GM21390 (cell line): ENCODE measurements around the gene TEX261.

ENCODE experiments used
- ATAC-seq: cut with Tn5 transposase; IDR thresholded peaks from one replicate; pipeline ENCODE4 v1.9.1; 2021; ENCODE audit not compliant: unreplicated experiment

Gene TEX261

DNA sequence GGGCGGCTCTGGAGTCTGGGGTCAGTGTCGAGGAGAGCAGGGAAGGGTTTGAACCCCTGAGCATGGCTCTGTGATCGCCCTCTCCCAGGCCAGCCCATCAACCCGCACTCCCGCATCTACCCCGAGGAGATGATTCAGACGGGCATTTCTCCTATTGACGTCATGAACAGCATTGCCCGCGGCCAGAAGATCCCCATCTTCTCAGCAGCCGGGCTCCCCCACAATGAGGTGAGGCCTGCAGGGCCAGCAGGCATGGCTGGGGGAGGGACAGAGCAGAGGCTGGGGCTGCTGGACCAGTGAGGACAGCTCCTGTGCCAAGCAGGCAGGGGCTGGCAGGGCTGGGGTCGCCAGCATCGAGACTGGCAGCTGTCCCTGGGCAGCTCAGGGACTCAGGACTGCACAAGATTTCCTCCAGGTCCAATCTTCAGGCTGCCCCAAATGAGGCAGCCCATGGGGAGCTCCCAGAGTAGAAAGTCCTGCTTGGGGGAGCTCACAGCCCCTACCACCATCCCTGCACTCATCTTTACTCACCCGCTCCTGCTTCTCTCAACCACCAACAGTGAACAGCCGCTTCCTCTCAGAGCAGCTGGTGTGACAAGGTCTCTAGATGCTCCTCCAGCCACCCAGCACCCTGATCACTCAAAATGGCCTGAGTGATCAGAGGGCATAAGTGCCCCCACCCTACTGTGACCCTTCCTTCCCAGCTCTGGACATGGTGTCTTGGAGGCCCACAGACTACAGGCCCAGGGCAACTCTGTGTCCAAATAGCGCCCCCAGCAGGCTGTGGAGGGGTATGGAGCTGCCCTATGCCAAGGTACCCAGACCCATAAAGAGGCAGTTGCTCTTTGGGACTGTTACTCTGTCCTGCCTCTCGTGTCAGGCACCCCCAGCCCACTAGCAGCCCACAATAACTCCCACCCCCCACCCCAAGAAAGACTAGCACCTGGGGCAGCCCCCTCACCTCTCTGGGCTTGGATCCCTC lies 34.5 kb downstream of the TEX261 start:
- ATAC-seq: no peak

DNA sequence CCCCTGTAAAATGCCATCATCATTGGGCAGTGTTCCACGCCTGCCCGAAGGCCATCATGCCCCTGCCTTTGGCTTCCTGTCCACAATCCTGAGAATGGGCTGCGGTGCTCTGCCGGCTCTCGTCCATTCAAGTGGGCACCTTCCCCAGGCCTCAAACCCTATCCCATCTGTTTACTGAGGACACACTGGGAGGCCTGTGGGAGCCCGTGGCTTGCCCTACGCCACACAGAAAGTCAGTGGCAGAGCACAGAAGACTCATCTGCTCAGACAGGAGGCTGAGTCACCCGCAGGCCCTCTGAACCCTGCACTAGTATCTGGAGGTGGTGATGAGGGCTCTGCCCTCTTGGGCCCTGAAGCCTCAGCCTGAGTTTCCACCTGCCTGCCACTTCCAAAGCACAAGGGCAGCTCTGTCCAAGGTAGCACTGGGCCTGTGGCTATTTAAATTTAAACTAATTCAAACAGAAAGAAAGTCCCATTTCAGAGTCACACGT lies 35.4 kb downstream of the TEX261 start:
- ATAC-seq: no peak

DNA sequence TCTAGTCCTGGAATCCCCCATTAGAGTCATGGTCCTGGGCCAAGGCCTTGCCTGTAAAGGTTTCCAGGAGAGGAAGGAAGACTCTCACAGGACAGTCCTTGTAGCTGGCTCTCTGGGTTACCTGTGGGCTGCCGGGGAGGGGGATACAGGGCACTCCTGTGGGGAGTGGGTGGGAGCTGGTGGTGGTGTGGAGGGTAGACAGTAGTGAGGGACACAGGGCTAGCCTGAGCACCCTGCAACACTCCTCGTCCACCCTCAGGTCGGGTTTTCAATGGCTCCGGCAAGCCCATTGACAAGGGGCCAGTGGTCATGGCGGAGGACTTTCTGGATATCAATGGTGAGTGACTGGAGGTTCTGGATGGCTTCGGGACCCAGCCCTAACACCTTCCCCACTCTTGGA lies 35.9 kb downstream of the TEX261 start:
- ATAC-seq: no peak

DNA sequence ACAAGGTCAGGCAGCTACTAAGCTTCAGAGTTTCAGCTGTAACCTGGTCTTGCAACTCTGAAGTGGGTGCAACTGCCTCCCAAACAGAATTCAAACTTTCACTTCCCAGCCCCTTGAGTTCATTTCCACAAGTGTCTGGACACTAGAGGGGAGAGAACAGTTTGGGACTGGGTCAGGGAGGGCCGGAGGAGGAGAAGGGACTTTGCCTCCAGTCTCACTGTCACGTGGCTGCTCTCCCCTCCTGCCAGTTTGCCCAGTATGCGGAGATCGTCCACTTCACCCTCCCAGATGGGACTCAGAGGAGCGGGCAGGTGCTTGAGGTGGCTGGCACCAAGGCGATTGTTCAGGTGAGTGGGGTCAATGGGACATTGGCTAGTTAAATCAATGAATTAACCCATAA lies 36.9 kb downstream of the TEX261 start:
- ATAC-seq: no peak

DNA sequence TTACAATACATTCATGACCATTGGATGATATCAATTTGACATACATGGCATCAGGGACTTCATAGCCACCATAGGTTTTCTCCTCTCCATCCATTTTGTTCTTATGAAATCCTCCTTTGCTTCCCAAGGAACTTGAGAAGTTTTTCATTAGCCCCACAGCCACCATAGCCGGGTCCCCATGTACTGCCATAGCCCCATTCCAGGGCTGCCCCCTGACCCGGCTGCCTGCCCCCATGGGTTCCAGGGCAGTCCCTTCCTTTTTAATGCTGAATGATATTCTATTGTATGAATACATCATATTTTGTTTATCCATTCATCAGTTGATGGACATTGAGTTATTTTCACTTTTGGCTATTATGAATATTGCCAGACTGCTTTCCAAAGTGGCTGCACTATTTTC lies 38.5 kb downstream of the TEX261 start:
- no peak for ATAC-seq

DNA sequence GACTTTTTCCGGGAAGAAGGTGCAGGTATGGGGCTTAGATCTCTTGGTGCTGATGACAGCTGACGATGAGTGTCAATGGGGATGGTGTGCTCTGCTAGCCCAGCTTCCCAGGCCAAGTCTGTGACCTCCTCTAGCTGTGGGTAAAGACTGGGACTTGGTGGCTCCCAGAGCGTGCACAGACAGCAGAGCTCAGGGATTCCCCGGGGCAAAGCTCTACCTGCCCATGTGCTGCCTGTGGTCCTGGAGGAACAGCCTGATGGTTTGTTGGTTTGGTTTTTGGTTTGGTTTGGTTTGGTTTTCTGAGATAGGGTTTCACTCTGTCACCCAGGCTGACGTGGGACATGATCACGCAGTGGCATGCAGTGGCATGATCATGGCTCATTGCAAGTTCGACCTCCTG lies 39.8 kb downstream of the TEX261 start:
- ATAC-seq: no peak

DNA sequence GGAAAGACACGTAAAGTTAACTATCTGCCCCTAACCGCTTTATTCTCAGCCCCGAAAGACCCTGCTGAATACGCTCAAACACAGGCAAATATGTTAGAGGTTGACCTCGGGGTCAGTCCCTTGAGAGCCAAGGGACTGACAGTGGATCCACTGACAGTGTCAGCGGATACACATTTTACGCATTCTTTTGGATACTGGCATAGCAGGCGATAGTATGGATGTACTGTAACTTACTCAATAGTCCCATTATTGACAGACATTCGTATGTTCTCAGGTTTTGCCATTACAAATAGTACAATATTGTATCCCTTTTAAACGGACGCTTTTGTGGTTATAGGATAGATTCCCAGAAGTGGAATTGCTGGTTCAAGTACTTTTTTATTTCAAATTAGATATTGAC lies 45.6 kb downstream of the TEX261 start:
- ATAC-seq: no peak

DNA sequence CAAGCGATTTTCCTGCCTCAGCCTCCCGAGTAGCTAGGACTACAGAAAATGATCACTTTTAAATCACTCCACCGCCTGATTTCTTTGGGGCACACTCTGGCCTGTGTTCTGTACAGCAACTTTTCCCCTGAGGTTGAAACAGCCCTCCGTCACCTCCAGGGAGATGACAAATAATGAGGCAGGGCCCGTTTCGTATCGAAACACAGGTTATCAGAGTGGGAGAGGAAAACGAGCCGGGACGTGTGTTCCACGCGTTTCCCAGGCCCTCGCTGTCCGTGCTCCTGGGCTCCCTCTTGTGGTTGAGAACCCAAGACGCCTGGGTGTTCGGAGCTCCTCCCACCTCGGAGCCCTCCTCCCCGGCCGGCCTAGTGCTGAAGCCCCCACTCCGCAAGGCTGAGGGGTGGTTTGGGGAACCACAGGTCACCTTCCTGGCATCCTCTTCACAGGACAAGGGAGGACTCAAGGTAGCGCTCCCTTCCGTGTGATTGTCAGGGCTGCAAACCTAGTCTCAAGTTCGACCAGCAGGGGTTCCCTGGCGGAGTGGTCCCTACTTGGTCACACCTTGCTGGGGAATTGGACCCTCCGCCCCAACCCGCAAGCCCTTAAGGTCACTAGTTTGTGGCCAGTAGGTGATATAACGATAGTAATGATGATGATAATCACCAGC lies 46.2 kb downstream of the TEX261 start:
- ATAC-seq: peak; percentile 81

DNA sequence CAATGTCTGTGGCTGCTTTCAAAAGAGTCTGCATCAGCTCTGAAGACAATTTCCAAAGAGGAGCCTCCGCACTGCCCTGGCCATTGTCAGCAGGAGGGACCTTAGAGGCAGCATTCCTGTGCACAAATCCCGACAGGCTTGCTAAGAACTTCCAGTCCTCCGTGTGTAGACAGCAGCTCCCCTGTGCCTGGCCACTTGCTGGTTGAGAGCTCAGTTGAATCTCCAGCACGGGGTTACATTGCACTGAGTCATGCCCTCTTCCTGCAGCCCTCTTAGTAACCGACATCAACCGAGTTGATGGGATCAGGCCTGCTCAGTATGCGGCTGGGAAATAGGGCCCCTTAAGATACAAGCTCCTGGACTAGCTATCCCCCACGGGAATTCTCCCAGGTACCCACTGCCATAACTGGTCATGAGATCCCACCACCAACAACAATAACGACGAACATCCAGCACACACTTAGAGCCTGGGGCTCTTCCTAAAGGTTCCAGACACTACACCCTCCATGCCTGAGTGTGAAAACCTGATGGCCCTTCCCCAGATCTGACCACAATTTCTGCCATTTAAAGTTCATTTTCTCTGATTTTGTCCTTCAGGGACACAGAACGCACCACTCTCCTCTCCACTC lies 47.0 kb downstream of the TEX261 start:
- no peak for ATAC-seq

DNA sequence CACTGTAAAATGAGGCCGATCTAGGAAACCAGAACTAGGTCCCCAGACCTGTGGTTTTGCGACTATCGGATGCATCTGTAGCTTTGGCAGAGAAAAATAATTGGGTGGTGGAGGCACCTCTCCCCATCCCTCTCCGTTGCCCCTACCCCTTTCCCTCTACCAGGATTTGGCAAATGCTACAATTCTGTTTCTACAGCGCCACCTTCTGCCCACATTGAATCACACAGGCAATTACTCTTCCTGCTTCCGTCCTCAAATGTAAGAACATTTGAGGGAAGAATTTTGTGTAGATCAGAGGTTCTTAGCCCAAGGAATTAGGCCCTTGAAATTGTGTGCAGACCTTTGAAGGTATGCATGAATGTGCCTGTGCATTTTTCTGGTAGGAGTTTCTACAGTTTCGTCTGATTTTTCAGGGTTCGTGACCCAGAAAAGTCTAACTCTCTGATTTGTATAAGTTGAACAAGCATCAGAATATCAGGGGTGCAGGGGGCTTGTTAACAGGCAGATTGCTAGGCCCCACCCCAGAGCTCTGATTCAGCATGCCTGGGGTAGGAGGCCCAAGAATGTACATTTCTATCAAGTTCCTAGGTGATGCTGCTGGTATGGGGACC lies 47.7 kb downstream of the TEX261 start:
- ATAC-seq: no peak

DNA sequence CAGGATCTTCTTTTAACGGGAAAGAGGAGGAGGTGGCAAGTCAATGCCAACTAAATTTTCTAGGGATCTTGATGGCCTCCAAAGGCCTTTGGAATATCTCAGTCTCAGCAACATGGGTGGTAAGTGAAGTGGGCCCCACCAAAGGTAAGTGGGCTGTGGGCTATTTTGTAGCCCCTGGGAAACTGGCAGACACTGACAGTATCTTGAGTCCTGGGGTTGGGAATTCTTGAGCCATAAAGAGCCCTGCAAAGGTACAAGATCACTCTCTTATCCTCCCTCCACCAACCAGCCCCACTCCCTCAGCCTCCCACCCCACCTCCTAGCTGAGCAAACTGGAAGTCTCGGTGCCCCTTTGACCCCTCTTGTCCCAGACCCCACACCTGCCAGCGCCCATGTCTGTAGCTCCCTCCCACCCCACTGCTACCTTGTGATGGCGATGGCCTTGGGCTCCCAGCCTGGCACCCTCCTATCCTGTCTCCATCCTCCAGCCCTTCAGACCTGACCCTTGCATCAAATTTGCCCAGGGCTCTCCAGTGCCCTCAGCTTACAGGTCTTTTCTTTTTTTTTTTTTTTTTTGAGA lies 50.5 kb downstream of the TEX261 start:
- ATAC-seq: no peak

DNA sequence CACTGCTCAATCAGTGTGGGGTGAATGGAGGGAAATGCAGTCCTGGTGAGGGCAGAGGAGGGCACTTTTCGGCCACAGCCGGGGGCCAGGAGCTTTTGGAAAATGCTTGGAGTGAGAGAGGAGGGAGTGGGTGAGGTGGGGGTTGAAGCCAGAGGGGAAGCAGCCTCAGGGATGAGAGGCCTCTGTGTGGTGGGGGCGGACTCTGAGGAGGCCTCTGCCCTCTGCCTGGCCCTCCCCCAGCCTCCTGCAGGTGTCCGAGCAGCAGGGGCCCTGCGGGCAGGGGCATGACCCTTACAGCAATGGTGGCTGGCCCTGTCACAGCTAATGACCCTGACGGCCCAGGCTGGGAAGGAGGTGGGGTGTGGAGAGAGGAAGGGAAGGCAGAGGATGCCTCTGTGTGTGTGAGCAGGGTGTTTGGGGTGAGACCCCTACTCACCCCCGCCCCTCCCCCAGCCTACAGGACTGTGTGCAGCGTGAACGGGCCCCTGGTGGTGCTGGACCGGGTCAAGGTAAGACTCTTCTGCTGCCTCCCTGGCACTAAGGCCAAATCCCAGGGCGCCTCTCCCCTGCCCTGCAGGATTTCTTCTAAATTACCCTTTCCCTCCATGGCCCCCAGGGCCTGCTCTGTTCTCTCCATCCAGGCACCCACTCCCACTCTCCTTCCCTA lies 51.3 kb downstream of the TEX261 start:
- no peak for ATAC-seq

DNA sequence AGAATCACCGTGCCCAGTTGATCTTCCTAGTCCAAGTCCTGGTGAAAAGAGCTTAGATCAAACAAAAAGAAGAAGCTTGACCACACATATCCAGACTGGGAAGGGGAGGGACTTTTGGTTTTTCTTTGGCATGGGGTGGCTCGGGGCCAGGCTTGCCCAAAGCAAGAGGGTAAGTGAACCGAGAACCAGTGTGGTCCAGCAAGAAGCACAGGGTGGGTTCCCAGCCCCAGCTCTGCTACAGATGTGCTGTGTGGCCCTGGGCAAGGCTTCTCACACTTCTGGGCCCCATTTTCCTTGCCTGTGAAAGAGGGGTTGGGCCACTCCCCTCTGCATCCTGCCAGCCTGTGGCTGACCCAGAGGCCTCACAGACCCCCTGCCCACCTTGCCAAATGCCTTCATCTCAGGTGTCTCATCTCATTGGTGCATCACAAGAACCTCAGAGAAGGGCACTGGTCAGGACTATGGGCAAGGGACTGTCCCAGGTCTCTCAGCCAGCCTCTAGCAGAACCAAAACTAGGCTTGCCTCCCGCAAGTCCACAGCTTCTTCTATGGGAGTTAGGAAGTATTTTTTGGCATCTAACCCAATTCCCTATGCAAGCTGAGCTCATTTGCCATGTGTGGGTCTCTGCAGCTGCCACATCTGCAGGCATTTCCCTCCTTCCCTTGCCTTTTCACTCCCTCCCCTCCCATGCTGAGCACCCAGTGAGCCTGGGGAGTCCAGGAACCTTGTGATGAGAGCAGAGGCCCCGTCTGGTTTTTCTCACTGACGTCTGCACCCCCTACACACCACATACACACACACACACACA lies 52.1 kb downstream of the TEX261 start:
- ATAC-seq: no peak

DNA sequence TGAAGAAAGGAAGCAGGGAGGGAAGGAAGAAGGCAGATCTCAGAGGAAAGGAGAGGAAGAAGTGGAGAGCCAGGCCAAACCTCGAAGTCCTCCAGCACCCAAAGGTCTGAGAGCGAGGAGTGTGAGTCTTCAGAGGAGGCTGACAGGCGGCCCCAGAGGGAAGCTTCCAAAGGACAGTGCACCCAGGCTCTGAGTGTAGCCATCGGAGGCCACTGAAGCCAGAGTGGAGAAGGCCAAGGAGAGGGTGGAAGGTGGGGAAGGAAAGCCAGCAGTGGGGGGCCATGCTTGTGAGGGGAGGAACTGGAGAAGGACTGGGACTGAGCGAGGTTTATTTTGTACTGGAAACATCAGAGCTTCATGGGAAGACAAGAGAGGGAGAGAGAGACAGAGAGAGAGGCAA lies 53.0 kb downstream of the TEX261 start:
- ATAC-seq: no peak

DNA sequence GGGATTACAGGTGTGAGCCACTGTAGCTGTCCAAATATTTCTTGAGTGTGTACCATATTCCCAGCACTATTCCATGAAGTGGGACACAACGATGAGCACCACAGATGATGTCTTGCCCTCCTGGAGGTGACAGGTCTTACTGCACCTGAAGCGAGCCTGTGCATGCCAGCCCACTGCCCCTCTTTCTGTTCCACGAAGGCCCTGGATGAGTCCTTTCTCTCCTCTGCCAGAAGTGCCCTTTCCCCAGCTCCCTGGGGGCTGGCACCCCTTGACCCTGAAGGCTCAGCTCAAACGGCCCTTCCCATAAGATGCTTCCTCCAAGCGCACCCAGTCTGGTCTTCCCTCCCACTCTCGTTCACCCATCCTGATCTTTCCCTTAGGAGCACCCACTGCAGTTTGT lies 53.5 kb downstream of the TEX261 start:
- no peak for ATAC-seq

DNA sequence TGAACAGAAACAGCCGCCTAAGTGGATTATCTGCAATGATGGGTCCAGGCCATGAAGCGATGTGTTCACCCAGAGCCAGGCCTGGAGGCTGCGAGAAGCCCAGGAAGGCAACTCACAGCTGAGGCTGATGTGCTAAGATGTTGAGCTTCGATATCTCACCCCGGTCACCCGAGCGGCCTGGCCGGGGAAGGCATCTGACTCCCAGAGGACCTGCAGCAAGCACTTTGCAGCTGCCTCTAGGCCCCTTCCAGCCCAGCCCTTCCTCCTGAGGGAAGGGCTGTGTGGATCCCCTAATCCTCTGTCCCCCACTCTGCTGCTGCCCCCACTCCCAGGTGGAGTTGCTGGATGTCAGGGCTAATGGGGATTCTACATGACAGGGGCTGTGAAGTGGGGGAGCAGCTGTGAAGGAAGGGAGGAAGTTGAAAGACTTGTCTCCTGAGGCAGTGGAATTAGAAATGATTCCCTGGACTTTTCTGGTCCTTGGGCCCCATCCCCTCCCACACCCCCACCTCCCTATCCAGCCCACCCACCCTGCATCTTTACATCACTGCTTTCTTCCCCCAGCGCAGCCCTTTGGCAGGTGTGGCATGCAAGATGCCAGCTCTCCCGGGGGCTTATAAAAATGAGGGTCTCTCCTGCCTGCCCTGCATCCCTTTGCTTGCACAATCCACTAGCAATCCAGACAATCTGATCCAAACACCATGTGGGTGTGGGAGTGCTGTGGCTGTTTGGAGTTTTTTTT lies 54.7 kb downstream of the TEX261 start:
- no peak for ATAC-seq

DNA sequence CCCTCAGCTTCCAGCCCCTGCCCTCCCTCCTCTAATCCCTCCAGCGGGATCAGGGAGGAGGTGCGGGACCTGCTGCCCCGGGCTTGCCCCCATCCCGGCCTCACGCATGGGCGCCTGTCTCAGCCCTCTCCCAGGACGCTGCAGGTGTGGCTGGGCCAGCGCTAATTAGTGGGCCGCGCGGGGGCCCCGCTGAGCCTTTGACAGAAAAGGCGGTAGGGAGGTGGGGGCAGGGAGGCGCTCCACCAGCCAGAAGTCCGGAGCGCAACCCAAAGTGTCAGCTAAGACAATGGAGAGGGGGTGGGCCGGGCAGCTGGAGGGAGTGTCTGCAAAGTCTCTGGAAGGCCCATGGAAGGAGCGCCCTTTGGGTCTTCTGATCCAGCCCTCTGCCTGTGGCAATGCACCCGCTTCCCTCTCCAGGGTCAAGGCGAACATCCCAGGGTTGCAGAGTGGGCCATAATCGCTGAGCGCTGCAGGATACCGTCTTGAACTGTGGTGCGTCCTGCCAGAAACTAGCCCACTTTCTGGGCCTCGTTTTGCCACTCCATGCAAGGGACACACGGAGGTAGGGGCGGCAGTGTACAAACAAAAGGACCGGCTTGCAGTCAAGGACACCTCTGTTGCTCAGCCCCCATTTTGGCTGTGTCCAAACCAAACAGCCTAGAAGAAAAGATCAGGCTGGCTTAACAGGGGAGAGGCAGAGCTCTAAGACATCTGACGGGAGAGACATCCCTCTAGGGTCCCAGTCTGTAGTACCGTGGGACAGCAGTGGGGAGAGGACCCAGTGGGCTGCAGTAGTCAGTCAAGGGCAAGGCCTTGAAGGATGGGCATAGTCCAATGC lies 55.5 kb downstream of the TEX261 start:
- ATAC-seq: no peak

DNA sequence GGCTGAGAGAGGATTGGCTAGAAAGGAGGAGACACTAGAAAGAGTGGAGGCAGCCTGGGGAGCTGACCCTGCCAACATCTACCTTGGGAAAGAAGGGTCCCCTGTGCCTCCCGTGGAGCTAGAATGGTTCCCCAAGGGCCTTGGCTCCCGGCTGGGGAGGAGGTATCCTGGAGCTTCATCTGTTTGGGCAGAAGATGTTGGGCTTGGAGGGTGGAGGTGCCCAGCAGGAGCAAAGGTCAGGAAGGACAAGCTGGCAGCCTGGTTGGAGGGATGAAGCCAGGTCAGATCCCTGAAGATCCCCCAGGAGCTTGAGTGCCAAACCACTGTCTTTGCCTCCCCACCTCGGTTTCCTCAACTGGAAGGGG lies 56.1 kb downstream of the TEX261 start:
- no peak for ATAC-seq
